Right renal cortex interstitium (tissue), 3 donors: Measurements from ENCODE around the gene IWS1. TPM values are rescaled to one million over a fixed set of nuclear protein-coding genes. Genes with fewer than 3 reads are reported as not detected.
"Not testable (repeated sequence)": the region's sequence is repeated elsewhere in the genome, so short reads cannot be mapped to it uniquely, and the experiment has no call there.

Experiments used
- DNase-seq, 3 donors: peaks; one replicate each; pipeline ENCODE4 v3.0.0-alpha.2; 2013; ENCODE audit warnings: low read depth in 3 of 3, low spot score in 2 of 3
- polyA plus RNA-seq, 3 donors: library from polyadenylated mRNA; unstranded; fragments of 120-200 nt; gene quantifications; one replicate each; pipeline ENCODE4 v1.2.1, GENCODE V29; 2013; ENCODE audit not compliant: insufficient read length in 3 of 3

IWS1 gene
- polyA plus RNA-seq, 3 donors, result 72.3 to 77.6 (median 76.5) TPM

GRCh38 chr2:127561371-127561770 lies 35.1 kb upstream of the IWS1 start:
- DNase-seq, result no peak

GRCh38 chr2:127560931-127561280 lies 34.6 kb upstream of the IWS1 start:
- no peak for DNase-seq

GRCh38 chr2:127560201-127560930 lies 34.1 kb upstream of the IWS1 start:
- DNase-seq, result no peak

GRCh38 chr2:127559454-127559853 lies 33.2 kb upstream of the IWS1 start:
- DNase-seq, result no peak

GRCh38 chr2:127558911-127559310 lies 32.6 kb upstream of the IWS1 start:
- no peak for DNase-seq

GRCh38 chr2:127552846-127553245 lies 26.6 kb upstream of the IWS1 start:
- DNase-seq, result no peak

GRCh38 chr2:127552336-127552735 lies 26.0 kb upstream of the IWS1 start:
- DNase-seq, result no peak

GRCh38 chr2:127551221-127551930 lies 25.1 kb upstream of the IWS1 start:
- DNase-seq, result no peak

- no peak for DNase-seq
These were observed 20.5 kb upstream of the IWS1 start for GRCh38 chr2:127546797-127547196.

GRCh38 chr2:127545796-127546195 lies 19.5 kb upstream of the IWS1 start:
- DNase-seq, result no peak

GRCh38 chr2:127545189-127545588 lies 18.9 kb upstream of the IWS1 start:
- no peak for DNase-seq

GRCh38 chr2:127543013-127543501 lies 16.8 kb upstream of the IWS1 start:
- DNase-seq, result not testable (repeated sequence)

- no peak for DNase-seq
These were observed 15.9 kb upstream of the IWS1 start for GRCh38 chr2:127542231-127542630.

GRCh38 chr2:127541809-127542208 lies 15.5 kb upstream of the IWS1 start:
- no peak for DNase-seq

GRCh38 chr2:127537644-127538043 lies 11.4 kb upstream of the IWS1 start:
- DNase-seq, result no peak

GRCh38 chr2:127536707-127537541 lies 10.6 kb upstream of the IWS1 start:
- DNase-seq, result no peak

- no peak for DNase-seq
These were observed 9.6 kb upstream of the IWS1 start for GRCh38 chr2:127535918-127536317.

- DNase-seq, result peak in 1 of 3 donors; percentile 25
These were observed 9.2 kb upstream of the IWS1 start, which contains the start of gene MYO7B for GRCh38 chr2:127535422-127535901. TSS of gene MYO7B (plus strand) at chr2:127535683. CDS start at chr2:127559723, 24,040 bp downstream.

GRCh38 chr2:127532296-127532695 lies 6.0 kb upstream of the IWS1 start:
- DNase-seq, result no peak

- DNase-seq, result no peak
These were observed 4.9 kb upstream of the IWS1 start for GRCh38 chr2:127531221-127531648.
